ENCODE measurements around the gene CCND2.

GRCh38 chr12:4300883-4301282 lies 27.3 kb downstream of the CCND2 start:
- TF ChIP-seq CTCF (IDR thresholded peaks at IDR 0.05) (no peak), POLR2A (IDR thresholded peaks at IDR 0.05) (no peak)

Data from testis (tissue), 2 donors.